Neutrophil (primary cell): Measurements from ENCODE around the gene NUDCD3.

Source experiments
- H3K27ac ChIP-seq: fragments of 200-600 bp; sonication (generic); 2 replicates; pipeline ENCODE4 v1.5.1; 2016; ENCODE audit warnings: mild to moderate bottlenecking, moderate library complexity
- H3K27me3 ChIP-seq: fragments of 200-600 bp; sonication (generic); 2 replicates; pipeline ENCODE4 v1.6.0; 2016; ENCODE audit warnings: mild to moderate bottlenecking
- H3K36me3 ChIP-seq: fragments of 200-600 bp; sonication (generic); 2 replicates; pipeline ENCODE4 v1.5.1; 2017
- H3K4me1 ChIP-seq, 2 experiments: fragments of 200-600 bp in 1 of 2; sonication (generic) in 1 of 2; 1 replicate in 1 of 2; 2 replicates in 1 of 2; pipeline versions ENCODE4 v1.5.1 to v1.6.1; 2013 to 2016; ENCODE audit warnings: low read depth in 1 of 2, low read length in 1 of 2, mild to moderate bottlenecking in 1 of 2, moderate library complexity in 1 of 2; ENCODE audit not compliant: control insufficient read depth in 1 of 2, insufficient read depth in 1 of 2
- H3K4me3 ChIP-seq, 2 experiments: fragments of 200-600 bp in 1 of 2; sonication (generic) in 1 of 2; 1 replicate in 1 of 2; 2 replicates in 1 of 2; pipeline ENCODE4 v1.5.1; 2013 to 2016; ENCODE audit warnings: low read depth in 1 of 2, low read length in 1 of 2, mild to moderate bottlenecking in 1 of 2, moderate library complexity in 1 of 2
- H3K9me3 ChIP-seq: fragments of 200-600 bp; sonication (generic); 2 replicates; pipeline ENCODE4 v1.5.1; 2016
- TF ChIP-seq, protein P1 (sequence below): fragments of 200-600 bp; sonication (generic); IDR thresholded peaks from 2 replicates; pipeline ENCODE4 v1.5.1; 2016; ENCODE audit warnings: antibody characterized with exemption

The NUDCD3 gene

DNA sequence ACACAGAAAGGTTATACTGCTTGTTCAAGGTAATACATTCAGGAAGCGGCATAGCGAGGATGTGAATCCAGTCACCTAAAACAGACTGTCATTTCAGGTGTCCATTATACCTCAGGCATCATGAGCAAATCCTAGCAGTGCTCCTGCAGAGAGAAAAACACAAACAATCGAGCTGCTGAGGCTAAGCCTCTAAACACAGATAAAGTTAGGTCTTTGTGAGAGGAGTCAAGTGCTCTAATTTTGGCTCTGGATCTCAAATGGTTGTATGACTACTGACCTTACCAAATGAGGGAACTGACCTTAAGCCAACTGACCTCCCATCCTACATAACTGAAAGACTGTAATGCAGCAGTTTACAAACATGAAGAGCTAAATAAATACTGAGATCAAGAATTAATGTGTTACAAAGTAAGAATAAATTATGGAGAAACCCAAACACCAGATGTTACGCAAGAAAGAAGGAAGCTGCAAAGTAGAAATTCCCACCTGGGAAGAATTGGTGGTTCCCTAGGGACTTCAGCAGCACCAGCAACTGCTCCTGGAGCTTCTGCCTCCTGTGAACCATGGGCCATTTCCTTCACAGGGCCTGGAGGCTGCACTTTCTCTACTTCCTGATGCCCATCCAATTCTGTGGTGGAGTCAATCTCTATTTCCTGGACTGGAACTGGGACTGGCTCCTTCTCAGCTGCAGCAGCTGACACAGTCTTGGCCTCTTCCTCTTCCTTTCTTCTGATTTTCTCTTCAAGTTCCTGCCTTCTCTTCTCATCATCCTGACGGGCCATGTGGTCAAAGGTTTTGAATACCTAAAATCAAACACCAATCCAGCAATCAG is 5.8 kb downstream of the NUDCD3 start:
- peaks cover 48% of the 10 kb centered on the region for H3K36me3 ChIP-seq
- TF ChIP-seq, protein P1, sequence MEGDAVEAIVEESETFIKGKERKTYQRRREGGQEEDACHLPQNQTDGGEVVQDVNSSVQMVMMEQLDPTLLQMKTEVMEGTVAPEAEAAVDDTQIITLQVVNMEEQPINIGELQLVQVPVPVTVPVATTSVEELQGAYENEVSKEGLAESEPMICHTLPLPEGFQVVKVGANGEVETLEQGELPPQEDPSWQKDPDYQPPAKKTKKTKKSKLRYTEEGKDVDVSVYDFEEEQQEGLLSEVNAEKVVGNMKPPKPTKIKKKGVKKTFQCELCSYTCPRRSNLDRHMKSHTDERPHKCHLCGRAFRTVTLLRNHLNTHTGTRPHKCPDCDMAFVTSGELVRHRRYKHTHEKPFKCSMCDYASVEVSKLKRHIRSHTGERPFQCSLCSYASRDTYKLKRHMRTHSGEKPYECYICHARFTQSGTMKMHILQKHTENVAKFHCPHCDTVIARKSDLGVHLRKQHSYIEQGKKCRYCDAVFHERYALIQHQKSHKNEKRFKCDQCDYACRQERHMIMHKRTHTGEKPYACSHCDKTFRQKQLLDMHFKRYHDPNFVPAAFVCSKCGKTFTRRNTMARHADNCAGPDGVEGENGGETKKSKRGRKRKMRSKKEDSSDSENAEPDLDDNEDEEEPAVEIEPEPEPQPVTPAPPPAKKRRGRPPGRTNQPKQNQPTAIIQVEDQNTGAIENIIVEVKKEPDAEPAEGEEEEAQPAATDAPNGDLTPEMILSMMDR: no peak
- H3K4me1 ChIP-seq: peaks cover 9 to 17% of the 10 kb centered on the region in 2 experiments

DNA sequence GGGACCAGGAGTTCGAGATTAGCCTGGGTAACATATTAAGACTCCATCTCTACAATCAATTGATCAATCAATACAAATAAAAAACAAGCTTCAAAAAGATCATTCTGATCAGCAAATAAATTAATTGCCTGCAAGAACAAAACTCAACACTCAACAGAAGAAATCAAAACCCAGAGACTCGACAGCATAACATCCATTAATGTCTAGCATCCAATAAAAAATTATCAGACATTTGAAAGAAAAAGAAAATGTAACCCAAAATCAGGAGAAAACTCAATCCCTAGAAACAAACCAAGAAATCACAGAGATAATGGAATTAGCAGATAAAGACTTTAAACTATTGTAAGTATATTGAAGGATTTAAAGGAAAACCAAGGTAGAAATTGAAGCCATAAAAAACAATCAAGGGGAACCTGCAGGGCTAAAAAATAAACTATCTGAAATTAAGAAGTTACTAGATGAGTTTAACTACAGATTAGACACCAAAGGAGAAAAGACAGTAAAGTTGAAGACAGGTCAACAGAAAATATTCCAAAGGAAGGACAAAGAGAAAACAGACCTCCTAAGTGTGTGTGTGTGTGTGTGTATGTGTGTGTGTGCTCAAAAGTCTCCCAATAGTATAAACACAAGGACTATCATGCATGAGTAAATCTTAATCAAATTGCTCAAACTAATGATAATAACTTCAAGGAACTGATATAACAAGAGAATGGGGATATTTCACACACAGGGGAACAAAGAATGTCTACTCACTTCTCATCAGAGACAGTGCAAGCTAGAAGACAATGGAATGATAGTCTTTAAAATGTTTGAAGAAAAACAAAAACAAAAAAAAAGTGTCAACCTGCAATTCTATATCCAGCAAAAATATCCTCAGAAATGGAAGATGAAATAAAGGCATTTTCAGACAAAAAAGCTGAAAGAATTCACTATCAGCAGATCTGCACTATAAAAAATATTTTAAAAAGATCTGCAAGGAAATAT is 7.7 kb downstream of the NUDCD3 start:
- H3K9me3 ChIP-seq: no peaks in the 10 kb centered on the region
- H3K27me3 ChIP-seq: no peaks in the 10 kb centered on the region
- peaks cover 64% of the 10 kb centered on the region for H3K36me3 ChIP-seq
- peaks cover 0 to 5% of the 10 kb centered on the region in 2 experiments for H3K4me1 ChIP-seq
- H3K27ac ChIP-seq: no peak overlapping the region
- TF ChIP-seq, protein P1: no peak
- no peak overlapping the region for H3K4me3 ChIP-seq

More for the DNA sequence above, 5.8 kb downstream of the NUDCD3 start:
- H3K9me3 ChIP-seq: no peaks in the 10 kb centered on the region
- H3K4me3 ChIP-seq: no peak overlapping the region
- H3K27me3 ChIP-seq: no peaks in the 10 kb centered on the region
- no peak overlapping the region for H3K27ac ChIP-seq

DNA sequence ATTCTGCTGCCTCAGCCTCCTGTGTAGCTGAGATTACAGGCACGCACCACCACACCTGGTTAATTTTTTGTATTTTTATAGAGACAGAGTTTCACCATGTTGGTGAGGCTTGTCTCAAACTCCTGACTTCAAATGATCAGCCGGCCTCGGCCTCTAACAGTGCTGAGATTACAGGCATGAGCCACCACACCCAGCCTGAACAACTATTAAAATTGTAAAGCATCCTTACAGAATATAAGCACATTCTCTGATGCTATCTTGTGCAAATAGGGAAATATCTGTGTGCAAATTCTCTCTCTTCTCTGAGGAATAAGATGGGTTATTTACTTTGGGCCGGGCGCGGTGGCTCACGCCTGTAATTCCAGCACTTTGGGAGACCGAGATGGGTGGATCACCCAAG is 12.5 kb downstream of the NUDCD3 start:
- Histone ChIP-seq H3K27me3 (no peaks in the 10 kb centered on the region), H3K36me3 (peaks cover 47% of the 10 kb centered on the region), H3K27ac (no peak overlapping the region), H3K9me3 (no peaks in the 10 kb centered on the region), H3K4me1 (no peaks in the 10 kb centered on the region), H3K4me3 (no peak overlapping the region)
- TF ChIP-seq, protein P1: no peak

DNA sequence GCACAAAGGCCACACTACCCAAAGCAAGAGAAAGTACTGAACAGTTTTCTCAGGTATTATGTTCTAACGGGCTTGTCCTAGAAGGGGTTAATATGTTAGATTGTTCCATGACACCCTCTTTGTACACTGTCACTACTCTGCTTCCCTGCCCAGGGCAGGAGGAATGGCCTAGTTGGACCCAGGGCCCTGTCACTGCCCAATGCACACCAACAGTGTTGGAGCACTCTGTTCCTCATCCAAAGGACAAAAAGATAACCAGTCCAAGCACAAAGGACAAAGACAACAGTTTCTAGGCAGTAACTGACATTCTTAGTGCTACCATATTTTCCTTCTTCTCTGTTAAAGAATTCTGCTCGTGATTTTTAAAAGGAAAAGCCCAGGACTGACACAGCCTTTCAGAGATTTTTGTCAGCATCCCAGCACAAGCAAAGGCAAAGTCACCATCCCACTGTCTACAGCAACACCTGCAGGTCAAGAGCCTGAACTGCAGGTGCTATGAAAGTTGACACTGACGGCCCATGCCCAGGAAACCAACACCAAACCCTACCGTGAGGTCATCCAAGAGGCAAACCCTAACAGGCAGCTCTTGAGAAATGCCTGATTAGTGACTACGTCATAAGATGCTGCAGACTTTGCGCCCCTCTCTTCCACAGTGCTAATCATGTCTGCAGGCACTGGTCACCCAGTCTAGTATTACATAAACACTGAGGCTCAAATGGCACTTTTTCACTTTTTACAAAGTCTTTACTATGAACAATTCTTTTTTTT is 13.2 kb downstream of the NUDCD3 start:
- no peaks in the 10 kb centered on the region for H3K27me3 ChIP-seq
- TF ChIP-seq, protein P1: peak; percentile 81
- no peaks in the 10 kb centered on the region for H3K9me3 ChIP-seq
- no peak overlapping the region for H3K4me3 ChIP-seq
- peaks cover 43% of the 10 kb centered on the region for H3K36me3 ChIP-seq
- no peaks in the 10 kb centered on the region for H3K4me1 ChIP-seq
- no peak overlapping the region for H3K27ac ChIP-seq

DNA sequence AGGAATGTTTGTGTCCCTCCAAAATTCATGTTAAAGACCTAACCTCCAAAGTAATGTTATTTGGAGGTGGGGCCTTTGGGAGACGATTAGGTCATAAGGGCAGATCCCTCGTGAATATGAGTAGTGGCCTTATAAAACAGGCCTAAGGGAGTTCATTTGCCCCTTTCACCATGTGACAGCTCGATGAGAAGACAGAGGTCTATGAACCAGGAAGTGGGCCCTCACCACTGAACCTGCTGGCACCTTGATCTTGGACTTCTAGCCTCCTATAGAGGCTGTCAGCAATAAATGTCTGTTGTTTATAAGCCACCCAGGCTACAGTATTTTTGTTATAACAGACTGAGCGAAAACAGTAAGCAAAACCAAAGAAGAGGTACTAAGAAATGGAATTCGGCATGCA is 14.1 kb downstream of the NUDCD3 start:
- H3K4me1 ChIP-seq: no peaks in the 10 kb centered on the region
- H3K27ac ChIP-seq: no peak overlapping the region
- TF ChIP-seq, protein P1: no peak
- H3K4me3 ChIP-seq: no peak overlapping the region
- H3K36me3 ChIP-seq: peaks cover 35% of the 10 kb centered on the region
- H3K27me3 ChIP-seq: no peaks in the 10 kb centered on the region
- no peaks in the 10 kb centered on the region for H3K9me3 ChIP-seq
